Measurements from ENCODE around the gene NR2E1.
A peak's percentile ranks its signal among the peaks of the same experiment; 100 is the strongest.

Gene NR2E1

DNA sequence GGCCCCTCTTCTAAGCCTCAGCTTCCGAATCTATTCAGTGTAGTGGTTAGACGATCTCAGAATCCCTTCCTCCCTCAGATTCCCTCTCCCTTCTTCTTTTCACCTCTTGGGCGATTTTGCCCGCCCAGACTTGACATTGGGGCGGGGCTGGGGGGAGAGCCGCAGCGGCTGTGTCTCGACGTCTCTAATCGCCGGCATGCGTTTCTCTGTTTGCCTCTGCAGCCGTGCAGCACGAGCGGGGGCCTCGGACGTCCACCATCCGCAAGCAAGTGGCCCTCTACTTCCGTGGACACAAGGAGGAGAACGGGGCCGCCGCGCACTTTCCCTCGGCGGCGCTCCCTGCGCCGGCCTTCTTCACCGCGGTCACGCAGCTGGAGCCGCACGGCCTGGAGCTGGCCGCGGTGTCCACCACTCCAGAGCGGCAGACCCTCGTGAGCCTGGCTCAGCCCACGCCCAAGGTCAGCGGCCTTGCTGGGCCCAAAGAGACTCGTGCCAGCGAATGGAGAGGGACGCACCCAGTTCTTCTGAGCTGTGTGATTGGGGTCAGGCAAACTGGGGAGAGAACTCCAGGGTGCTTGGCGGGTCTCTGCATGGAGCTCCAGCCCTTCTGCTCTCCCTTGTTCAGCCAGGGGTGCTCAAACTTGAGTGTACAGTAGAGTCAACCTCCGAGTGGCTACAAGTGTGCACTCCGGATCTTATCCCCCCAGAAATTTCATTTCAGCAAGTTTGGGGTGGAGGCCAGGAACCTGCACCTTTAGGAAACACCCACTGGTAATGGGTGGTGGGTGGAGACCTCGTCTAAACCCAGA is 10.7 kb downstream of the NR2E1 start:
- ATAC-seq (ENCODE audit: low read depth) = peak; percentile 49; the same call in 2 of the 3 replicates
- Histone ChIP-seq H3K4me1 (ENCODE audit: insufficient read depth, poor library complexity, severe bottlenecking) (no peaks in the 10 kb centered on the region), H3K27ac (ENCODE audit: poor library complexity, severe bottlenecking) (no peak overlapping the region), H3K9me3 (ENCODE audit: severe bottlenecking) (no peaks in the 10 kb centered on the region), H3K36me3 (ENCODE audit: low read depth) (no peaks in the 10 kb centered on the region), H3K4me3 (ENCODE audit: severe bottlenecking) (peak overlapping the region; percentile 1), H3K27me3 (ENCODE audit: insufficient read depth, poor library complexity, severe bottlenecking) (peaks cover 83% of the 10 kb centered on the region)
- TF ChIP-seq, protein P1, sequence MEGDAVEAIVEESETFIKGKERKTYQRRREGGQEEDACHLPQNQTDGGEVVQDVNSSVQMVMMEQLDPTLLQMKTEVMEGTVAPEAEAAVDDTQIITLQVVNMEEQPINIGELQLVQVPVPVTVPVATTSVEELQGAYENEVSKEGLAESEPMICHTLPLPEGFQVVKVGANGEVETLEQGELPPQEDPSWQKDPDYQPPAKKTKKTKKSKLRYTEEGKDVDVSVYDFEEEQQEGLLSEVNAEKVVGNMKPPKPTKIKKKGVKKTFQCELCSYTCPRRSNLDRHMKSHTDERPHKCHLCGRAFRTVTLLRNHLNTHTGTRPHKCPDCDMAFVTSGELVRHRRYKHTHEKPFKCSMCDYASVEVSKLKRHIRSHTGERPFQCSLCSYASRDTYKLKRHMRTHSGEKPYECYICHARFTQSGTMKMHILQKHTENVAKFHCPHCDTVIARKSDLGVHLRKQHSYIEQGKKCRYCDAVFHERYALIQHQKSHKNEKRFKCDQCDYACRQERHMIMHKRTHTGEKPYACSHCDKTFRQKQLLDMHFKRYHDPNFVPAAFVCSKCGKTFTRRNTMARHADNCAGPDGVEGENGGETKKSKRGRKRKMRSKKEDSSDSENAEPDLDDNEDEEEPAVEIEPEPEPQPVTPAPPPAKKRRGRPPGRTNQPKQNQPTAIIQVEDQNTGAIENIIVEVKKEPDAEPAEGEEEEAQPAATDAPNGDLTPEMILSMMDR (IDR thresholded peaks at IDR 0.05; ENCODE audit: poor library complexity, severe bottlenecking) = no peak
- no peak for DNase-seq (ENCODE audit: low spot score)

DNA sequence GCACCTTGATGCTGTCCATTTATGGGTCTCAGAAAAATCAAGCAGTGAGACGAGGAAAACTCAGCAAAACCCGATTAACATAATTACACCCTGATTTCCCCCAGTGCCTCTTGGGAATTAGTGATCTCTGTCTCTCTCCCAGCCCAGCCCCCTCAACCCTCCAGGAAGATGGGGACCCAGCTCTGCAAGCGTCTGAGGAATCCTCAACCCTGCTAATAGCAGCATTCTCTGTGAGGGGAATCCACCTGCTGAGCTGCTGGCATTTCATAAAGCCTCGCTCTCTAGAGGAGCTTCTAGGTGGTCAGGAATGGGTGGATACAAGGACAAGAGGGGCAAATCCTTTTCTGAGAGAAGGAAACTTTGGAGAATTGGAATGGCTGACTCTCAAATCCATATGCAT is 13.9 kb downstream of the NR2E1 start:
- no peak overlapping the region for H3K4me3 ChIP-seq (ENCODE audit: severe bottlenecking)
- DNase-seq (ENCODE audit: low spot score) (no peak), ATAC-seq (ENCODE audit: low read depth) (no peak)
- H3K4me1 ChIP-seq (ENCODE audit: insufficient read depth, poor library complexity, severe bottlenecking) = no peaks in the 10 kb centered on the region
- H3K27me3 ChIP-seq (ENCODE audit: insufficient read depth, poor library complexity, severe bottlenecking) = peaks cover 51% of the 10 kb centered on the region
- H3K36me3 ChIP-seq (ENCODE audit: low read depth) = no peaks in the 10 kb centered on the region
- no peak overlapping the region for H3K27ac ChIP-seq (ENCODE audit: poor library complexity, severe bottlenecking)
- TF ChIP-seq, protein P1 (IDR thresholded peaks at IDR 0.05; ENCODE audit: poor library complexity, severe bottlenecking) = no peak
- no peaks in the 10 kb centered on the region for H3K9me3 ChIP-seq (ENCODE audit: severe bottlenecking)

DNA sequence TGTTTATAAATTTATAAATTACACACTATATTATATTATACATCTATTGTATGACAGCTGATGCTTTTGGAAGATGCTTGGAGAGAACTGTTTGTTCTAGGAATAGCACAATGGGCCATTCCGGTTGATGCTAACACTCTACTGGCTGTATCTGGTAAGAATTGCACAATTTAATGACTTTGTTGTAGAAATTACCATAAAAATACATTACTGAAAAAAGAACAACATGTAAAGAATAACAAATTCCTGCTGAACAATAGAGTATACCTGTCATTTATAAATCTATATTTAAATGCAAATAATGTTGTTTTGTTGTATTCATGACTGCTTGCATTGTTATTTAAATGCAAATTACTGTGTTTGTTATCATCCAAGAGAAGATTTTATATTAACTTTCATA is 14.4 kb downstream of the NR2E1 start:
- no peak for ATAC-seq (ENCODE audit: low read depth)
- Histone ChIP-seq H3K4me1 (ENCODE audit: insufficient read depth, poor library complexity, severe bottlenecking) (no peaks in the 10 kb centered on the region), H3K4me3 (ENCODE audit: severe bottlenecking) (no peak overlapping the region), H3K9me3 (ENCODE audit: severe bottlenecking) (no peaks in the 10 kb centered on the region), H3K27me3 (ENCODE audit: insufficient read depth, poor library complexity, severe bottlenecking) (peaks cover 46% of the 10 kb centered on the region), H3K27ac (ENCODE audit: poor library complexity, severe bottlenecking) (no peak overlapping the region), H3K36me3 (ENCODE audit: low read depth) (no peaks in the 10 kb centered on the region)
- TF ChIP-seq, protein P1 (IDR thresholded peaks at IDR 0.05; ENCODE audit: poor library complexity, severe bottlenecking) = no peak
- DNase-seq (ENCODE audit: low spot score) = no peak

DNA sequence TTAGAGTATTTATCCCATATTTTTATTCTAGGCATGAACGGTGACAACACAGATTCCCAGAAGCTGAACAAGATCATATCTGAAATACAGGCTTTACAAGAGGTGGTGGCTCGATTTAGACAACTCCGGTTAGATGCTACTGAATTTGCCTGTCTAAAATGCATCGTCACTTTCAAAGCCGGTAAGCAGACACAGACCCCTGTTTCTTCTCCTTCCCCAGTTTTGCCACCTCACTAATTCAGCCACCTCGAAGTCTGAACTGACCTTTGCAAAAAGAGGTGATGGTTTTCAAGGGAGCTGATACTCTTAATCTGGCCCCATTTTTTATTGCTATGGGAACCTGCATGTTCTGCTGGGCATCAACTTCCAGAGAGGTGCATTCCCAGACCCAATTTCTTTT is 15.0 kb downstream of the NR2E1 start:
- H3K27me3 ChIP-seq (ENCODE audit: insufficient read depth, poor library complexity, severe bottlenecking) = peaks cover 41% of the 10 kb centered on the region

More for the DNA sequence above, 15.0 kb downstream of the NR2E1 start:
- TF ChIP-seq, protein P1 (IDR thresholded peaks at IDR 0.05; ENCODE audit: poor library complexity, severe bottlenecking) = no peak
- DNase-seq (ENCODE audit: low spot score) (no peak), ATAC-seq (ENCODE audit: low read depth) (no peak)
- no peak overlapping the region for H3K27ac ChIP-seq (ENCODE audit: poor library complexity, severe bottlenecking)
- no peak overlapping the region for H3K4me3 ChIP-seq (ENCODE audit: severe bottlenecking)
- H3K4me1 ChIP-seq (ENCODE audit: insufficient read depth, poor library complexity, severe bottlenecking) = no peaks in the 10 kb centered on the region
- H3K36me3 ChIP-seq (ENCODE audit: low read depth) = no peaks in the 10 kb centered on the region
- H3K9me3 ChIP-seq (ENCODE audit: severe bottlenecking) = no peaks in the 10 kb centered on the region
